ENCODE measurements around the gene PATJ.

- no peak for TF ChIP-seq CTCF (IDR thresholded peaks at IDR 0.05)
- TF ChIP-seq POLR2AphosphoS5 (IDR thresholded peaks at IDR 0.05), result no peak
- no peak for TF ChIP-seq EP300 (IDR thresholded peaks at IDR 0.05)
- no peak for TF ChIP-seq POLR2A (IDR thresholded peaks at IDR 0.05)
Measured at GRCh38 chr1:61844006-61844405, 101.7 kb downstream of the PATJ start.

Data from stomach (tissue), 4 donors.